NCI-H187 treated with DMSO at 0.1 percent for 48 hours (cell line): ENCODE measurements around the gene KRTAP5-9.
"Not testable (repeated sequence)": the region's sequence is repeated elsewhere in the genome, so short reads cannot be mapped to it uniquely, and the experiment has no call there.

Experiments
- DNase-seq: peaks from one replicate; lab custom pipeline; 2025; lab: John Stamatoyannopoulos, UW

The KRTAP5-9 gene

DNA sequence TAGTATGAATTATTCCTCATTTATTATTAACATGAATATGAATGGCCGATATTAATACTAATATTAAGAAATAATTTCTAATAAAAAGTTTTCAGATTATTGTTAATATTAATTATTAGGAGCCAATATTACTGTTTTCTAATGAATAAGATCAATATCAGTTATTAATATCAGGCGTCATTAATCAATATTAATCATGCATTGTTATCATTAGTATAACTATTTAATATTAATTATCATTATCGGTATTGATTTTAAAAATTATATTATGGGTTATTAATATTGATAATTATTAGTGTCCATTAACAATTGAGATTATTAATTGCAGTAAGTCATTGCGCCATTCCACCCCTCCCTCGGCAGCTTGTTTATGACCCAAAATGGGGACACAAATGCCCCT lies 37.5 kb downstream of the KRTAP5-9 start:
- not testable (repeated sequence) for DNase-seq

DNA sequence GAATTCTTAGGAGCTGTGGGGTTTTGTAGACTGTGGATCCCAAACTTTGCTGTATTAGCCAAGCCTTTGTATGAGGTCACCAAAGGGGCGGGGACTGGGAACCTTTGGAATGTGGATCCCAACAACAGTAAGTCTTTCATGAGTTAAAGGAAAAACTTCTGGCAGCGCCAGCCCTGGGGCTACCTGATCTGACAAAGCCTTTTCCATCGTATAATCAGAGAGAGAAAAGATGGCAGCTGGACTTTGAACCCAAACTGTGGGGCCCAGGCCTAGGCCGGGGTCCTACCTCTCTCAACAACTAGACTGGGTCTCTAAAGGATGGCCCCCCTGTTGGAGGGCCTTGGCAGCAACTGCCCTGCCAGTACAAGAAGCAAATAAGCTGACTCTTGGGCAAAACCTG lies 40.1 kb downstream of the KRTAP5-9 start:
- not testable (repeated sequence) for DNase-seq

DNA sequence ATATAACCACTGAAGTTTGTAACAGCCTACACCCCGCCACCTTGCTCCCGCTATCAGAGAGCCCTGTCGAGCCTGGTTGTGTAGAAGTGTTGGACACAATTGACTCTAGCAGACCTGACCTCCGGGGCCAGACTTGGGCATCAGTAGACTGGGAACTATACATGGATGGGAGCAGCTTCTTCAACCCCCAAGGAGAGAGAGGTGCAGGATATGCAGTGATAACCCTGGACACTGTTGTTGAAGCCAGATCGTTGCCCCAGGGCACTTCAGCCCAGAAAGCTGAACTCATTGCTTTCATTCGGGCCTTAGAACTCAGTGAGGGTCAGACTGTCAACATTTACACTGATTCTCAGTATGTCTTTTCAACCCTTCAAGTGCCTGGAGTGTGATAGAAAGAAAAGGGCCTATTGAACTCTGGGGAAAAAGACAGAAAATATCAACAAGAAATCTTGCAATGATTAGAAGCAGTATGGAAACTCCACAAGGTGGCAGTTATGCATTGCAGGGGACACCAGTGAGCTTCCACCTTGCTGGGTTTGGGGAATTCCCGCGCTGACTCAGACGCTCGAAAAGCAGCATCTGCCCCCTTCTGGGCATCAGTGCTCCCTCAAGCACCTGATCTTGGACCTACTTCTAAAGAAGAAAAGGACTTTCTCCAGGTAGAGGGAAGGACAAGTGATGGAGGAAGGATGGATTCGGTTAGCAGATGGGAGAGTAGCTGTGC lies 40.8 kb downstream of the KRTAP5-9 start:
- DNase-seq = not testable (repeated sequence)

DNA sequence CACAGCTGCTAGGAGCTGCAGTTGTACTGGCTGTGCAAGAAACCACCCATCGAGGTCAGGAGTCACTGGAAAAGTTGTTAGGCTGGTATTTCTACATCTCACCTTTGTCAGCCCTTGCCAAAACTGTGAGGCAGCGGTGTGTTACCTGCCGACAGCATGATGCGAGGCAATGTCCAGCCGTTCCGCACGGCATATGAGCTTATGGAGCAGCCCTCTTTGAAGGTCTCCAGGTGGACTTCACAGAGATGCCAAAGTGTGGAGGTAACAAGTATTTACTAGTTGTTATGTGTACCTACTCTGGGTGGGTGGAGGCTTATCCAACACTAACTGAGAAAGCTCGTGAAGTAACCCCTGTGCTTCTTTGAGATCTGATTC lies 41.3 kb downstream of the KRTAP5-9 start:
- not testable (repeated sequence) for DNase-seq
